GM23248 (cell line): Measurements from ENCODE around the gene ZSCAN18. TPM values are rescaled to one million over a fixed set of nuclear protein-coding genes. Genes with fewer than 3 reads are reported as not detected.
"Not testable (repeated sequence)": the region's sequence is repeated elsewhere in the genome, so short reads cannot be mapped to it uniquely, and the experiment has no call there.

Experiments
- DNase-seq: peaks from one replicate; pipeline ENCODE4 v3.0.0-alpha.2; 2015
- H2AFZ ChIP-seq: fragments of 200-600 bp; sonication (generic); 2 replicates; pipeline ENCODE4 v1.6.1; 2016; ENCODE audit warnings: antibody characterized with exemption
- H3F3A ChIP-seq: fragments of 200-600 bp; sonication (generic); 2 replicates; pipeline ENCODE4 v1.6.1; 2016; ENCODE audit warnings: mild to moderate bottlenecking, antibody characterized with exemption, mixed run types; ENCODE audit not compliant: insufficient read depth
- H3K27ac ChIP-seq: fragments of 200-600 bp; sonication (generic); 2 replicates; pipeline ENCODE4 v1.5.1; 2016; ENCODE audit warnings: mild to moderate bottlenecking
- H3K27me3 ChIP-seq: fragments of 200-600 bp; sonication (generic); replicated peaks from 2 replicates; pipeline ENCODE4 v1.6.1; 2016; ENCODE audit warnings: mild to moderate bottlenecking; ENCODE audit not compliant: insufficient read depth
- H3K36me3 ChIP-seq: fragments of 200-600 bp; sonication (generic); 2 replicates; pipeline ENCODE4 v1.6.1; 2016; ENCODE audit warnings: low read depth, mild to moderate bottlenecking
- H3K4me1 ChIP-seq: fragments of 200-600 bp; sonication (generic); 2 replicates; pipeline ENCODE4 v1.6.1; 2016; ENCODE audit warnings: mild to moderate bottlenecking; ENCODE audit not compliant: insufficient read depth
- H3K4me2 ChIP-seq: fragments of 200-600 bp; sonication (generic); one replicate; pipeline ENCODE4 v1.6.1; 2016; ENCODE audit warnings: mild to moderate bottlenecking; ENCODE audit not compliant: unreplicated experiment
- H3K4me3 ChIP-seq: fragments of 200-600 bp; sonication (generic); 2 replicates; pipeline ENCODE4 v1.5.1; 2016; ENCODE audit warnings: mild to moderate bottlenecking
- H3K79me2 ChIP-seq: fragments of 200-600 bp; sonication (generic); 2 replicates; pipeline ENCODE4 v1.6.1; 2016; ENCODE audit warnings: mild to moderate bottlenecking; ENCODE audit not compliant: insufficient read depth
- H3K9ac ChIP-seq: fragments of 200-600 bp; sonication (generic); 2 replicates; pipeline ENCODE4 v1.6.1; 2016; ENCODE audit warnings: mild to moderate bottlenecking
- H3K9me2 ChIP-seq: fragments of 200-600 bp; sonication (generic); 2 replicates; pipeline ENCODE4 v1.6.1; 2016; ENCODE audit warnings: mixed run types, mild to moderate bottlenecking, moderate library complexity; ENCODE audit not compliant: insufficient read depth
- H3K9me3 ChIP-seq: fragments of 200-600 bp; sonication (generic); one replicate; pipeline ENCODE4 v1.6.1; 2017; ENCODE audit warnings: low read depth
- H4K20me1 ChIP-seq: fragments of 200-600 bp; sonication (generic); 2 replicates; pipeline ENCODE4 v1.6.0; 2016; ENCODE audit not compliant: insufficient read depth
- EZH2 ChIP-seq: fragments of 200-600 bp; sonication (generic); IDR thresholded peaks from 2 replicates; pipeline ENCODE4 v1.6.1; 2018; ENCODE audit warnings: antibody characterized with exemption, mild to moderate bottlenecking; ENCODE audit not compliant: insufficient read depth, poor library complexity, severe bottlenecking
- EZH2phosphoT487 ChIP-seq: fragments of 200-600 bp; sonication (generic); IDR thresholded peaks from 2 replicates; pipeline ENCODE4 v1.6.1; 2018; ENCODE audit warnings: antibody characterized with exemption, moderate library complexity, mild to moderate bottlenecking, low read depth; ENCODE audit not compliant: insufficient read depth
- WGBS, 2 experiments: methylation state at CpG; one replicate each; pipeline ENCODE4 v1.1.6; 2015 to 2017; ENCODE audit warnings: low lambda C conversion rate in 2 of 2, low coverage in 1 of 2; ENCODE audit errors: missing lambda C conversion rate in 2 of 2; 5-methylcytosine and 5-hydroxymethylcytosine counted together
- in situ Hi-C: fragments of 300-500 bp; cut with MboI; formaldehyde crosslinking; loops from 2 replicates; pipeline ENCODE4 v1.15.0; 2020
- polyA plus RNA-seq: library from polyadenylated mRNA; unstranded; fragments of >200 nt; fragmentation: Nextera tagmentation; extraction: Ambion mirVana; gene quantifications from 2 replicates; pipeline ENCODE4 v1.2.1, GENCODE V29; 2016
- total RNA-seq: library from RNA; depleted of rRNA; stranded (reverse); fragments of >200 nt; shearing (Covaris generic); gene quantifications from 2 replicates; pipeline ENCODE4 v1.2.3, GENCODE V29; 2014; rRNA removed

ZSCAN18 gene
- total RNA-seq (47.8 and 52.6 TPM in 2 replicates), polyA plus RNA-seq (19.0 and 21.8 TPM in 2 replicates)

GRCh38 chr19:58097781-58098681, at the start of gene ZSCAN18:
ZSCAN18 (minus strand) TSS chr19:58098231; CDS start chr19:58090267, 7,964 bp downstream.
- H4K20me1 ChIP-seq: no peaks in the 10 kb centered on the region
- in situ Hi-C loops: no loop called here
- H3K9ac ChIP-seq: peak within 1 kb of the TSS; percentile 97
- H3K27ac ChIP-seq: peak within 1 kb of the TSS; percentile 98
- peak within 1 kb of the TSS; percentile 86 for H2AFZ ChIP-seq
- H3K27me3 ChIP-seq: no peaks in the 10 kb centered on the region
- TF ChIP-seq EZH2: no peak
- TF ChIP-seq EZH2phosphoT487: no peak
- peaks cover 17% of the 10 kb centered on the region for H3K79me2 ChIP-seq
- H3K4me3 ChIP-seq: peak within 1 kb of the TSS; percentile 83
- no peaks in the 10 kb centered on the region for H3K9me3 ChIP-seq
- no peaks in the 10 kb centered on the region for H3K4me1 ChIP-seq
- no peaks in the 10 kb centered on the region for H3K36me3 ChIP-seq
- 2% methylated on average over 60 to 65 of the region's 67 CpGs for WGBS, 2 experiments
- no peaks in the 10 kb centered on the region for H3F3A ChIP-seq
- H3K4me2 ChIP-seq: peak within 1 kb of the TSS; percentile 93
- H3K9me2 ChIP-seq: no peaks in the 10 kb centered on the region
- peak; percentile 99 for DNase-seq

- WGBS, 2 experiments: 90% methylated on average over 18 of the region's 28 CpGs; no CpG with 5 or more reads in 1 of the 2 experiments
- H3K4me1 ChIP-seq: not testable (repeated sequence)
These were observed 49.4 kb upstream of the ZSCAN18 start for GRCh38 chr19:58147475-58147874.

GRCh38 chr19:58145849-58146248, 47.8 kb upstream of the ZSCAN18 start:
- in situ Hi-C loops: no loop called here
- Histone ChIP-seq H3K9me2 (no peaks in the 10 kb centered on the region), H4K20me1 (no peaks in the 10 kb centered on the region), H3K4me1 (no peaks in the 10 kb centered on the region; the same call in none of the 2 replicates), H3K9me3 (peaks cover 9% of the 10 kb centered on the region), H3K27ac (no peak overlapping the region), H3K79me2 (peaks cover 70% of the 10 kb centered on the region), H3K36me3 (peaks cover 26% of the 10 kb centered on the region), H2AFZ (no peak overlapping the region), H3K27me3 (no peaks in the 10 kb centered on the region), H3K9ac (no peak overlapping the region), H3F3A (no peaks in the 10 kb centered on the region), H3K4me2 (no peak overlapping the region), H3K4me3 (no peak overlapping the region)
- no peak for DNase-seq
- WGBS, 2 experiments: 95 to 100% methylated on average over 3 of the region's 3 CpGs
- TF ChIP-seq EZH2phosphoT487 (no peak), EZH2 (no peak)

More at GRCh38 chr19:58147475-58147874, 49.4 kb upstream of the ZSCAN18 start:
- H3K4me2 ChIP-seq, H3F3A ChIP-seq, H3K36me3 ChIP-seq, H3K27me3 ChIP-seq, H3K9ac ChIP-seq, H3K9me2 ChIP-seq, H3K4me3 ChIP-seq, H3K9me3 ChIP-seq, DNase-seq, H2AFZ ChIP-seq, H3K27ac ChIP-seq, in situ Hi-C loops, H4K20me1 ChIP-seq: not testable (repeated sequence)
- H3K79me2 ChIP-seq: peaks cover 80% of the 10 kb centered on the region

GRCh38 chr19:58134244-58134643, 36.2 kb upstream of the ZSCAN18 start:
- peaks cover 38% of the 10 kb centered on the region for H3K79me2 ChIP-seq
- H3K9me2 ChIP-seq: no peaks in the 10 kb centered on the region
- 89 to 100% methylated on average over 1 of the region's 1 CpG for WGBS, 2 experiments
- no peak overlapping the region for H3K4me2 ChIP-seq
- no peaks in the 10 kb centered on the region for H4K20me1 ChIP-seq
- in situ Hi-C loops: no loop called here
- peaks cover 8% of the 10 kb centered on the region for H3K9me3 ChIP-seq
- H2AFZ ChIP-seq: no peak overlapping the region
- H3K4me1 ChIP-seq: no peaks in the 10 kb centered on the region
- peaks cover 95% of the 10 kb centered on the region for H3K36me3 ChIP-seq
- H3K27ac ChIP-seq: no peak overlapping the region
- peaks cover under 1% of the 10 kb centered on the region; the same call in 1 of the 2 replicates for H3F3A ChIP-seq
- no peak overlapping the region for H3K9ac ChIP-seq
- no peak for DNase-seq
- no peak for TF ChIP-seq EZH2
- no peak for TF ChIP-seq EZH2phosphoT487
- H3K4me3 ChIP-seq: no peak overlapping the region
- H3K27me3 ChIP-seq: no peaks in the 10 kb centered on the region
